Panc1 (cell line): Measurements from ENCODE around the gene TMEM132C.

ENCODE experiments used
- POLR2AphosphoS5 ChIP-seq: IDR thresholded peaks from 2 replicates; pipeline ENCODE4 v1.6.1; 2012; ENCODE audit warnings: mild to moderate bottlenecking, low read depth, low read length, moderate library complexity
- TCF7L2 ChIP-seq: IDR thresholded peaks from 2 replicates; pipeline ENCODE4 v1.6.1; 2011; ENCODE audit warnings: mild to moderate bottlenecking, low read depth, low read length, inconsistent platforms
- TF ChIP-seq, protein P1 (sequence below): fragments of 450-650 bp; IDR thresholded peaks from 2 replicates; pipeline ENCODE4 v1.5.1; 2017; ENCODE audit warnings: mild to moderate bottlenecking

DNA sequence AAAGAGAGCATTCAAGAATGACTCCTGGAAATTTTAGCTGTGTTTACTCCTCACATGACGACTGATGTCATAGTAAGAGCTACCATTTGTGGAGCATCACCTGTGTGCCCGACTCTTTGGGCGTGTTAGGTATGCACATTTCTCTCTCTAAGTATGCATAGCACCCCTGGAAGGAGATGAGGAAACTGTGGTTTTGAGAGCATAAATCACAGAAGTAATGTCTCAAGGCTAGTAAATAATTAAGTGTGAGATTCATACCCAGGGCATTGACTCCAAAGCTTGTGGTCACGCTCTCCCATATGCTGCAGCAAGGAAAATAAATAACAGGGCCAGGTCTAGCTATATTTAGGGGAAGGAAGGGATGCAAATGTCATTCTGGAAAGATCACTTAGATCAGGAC is 340.7 kb downstream of the TMEM132C start:
- TF ChIP-seq POLR2AphosphoS5 (no peak), TCF7L2 (no peak)
- TF ChIP-seq, protein P1, sequence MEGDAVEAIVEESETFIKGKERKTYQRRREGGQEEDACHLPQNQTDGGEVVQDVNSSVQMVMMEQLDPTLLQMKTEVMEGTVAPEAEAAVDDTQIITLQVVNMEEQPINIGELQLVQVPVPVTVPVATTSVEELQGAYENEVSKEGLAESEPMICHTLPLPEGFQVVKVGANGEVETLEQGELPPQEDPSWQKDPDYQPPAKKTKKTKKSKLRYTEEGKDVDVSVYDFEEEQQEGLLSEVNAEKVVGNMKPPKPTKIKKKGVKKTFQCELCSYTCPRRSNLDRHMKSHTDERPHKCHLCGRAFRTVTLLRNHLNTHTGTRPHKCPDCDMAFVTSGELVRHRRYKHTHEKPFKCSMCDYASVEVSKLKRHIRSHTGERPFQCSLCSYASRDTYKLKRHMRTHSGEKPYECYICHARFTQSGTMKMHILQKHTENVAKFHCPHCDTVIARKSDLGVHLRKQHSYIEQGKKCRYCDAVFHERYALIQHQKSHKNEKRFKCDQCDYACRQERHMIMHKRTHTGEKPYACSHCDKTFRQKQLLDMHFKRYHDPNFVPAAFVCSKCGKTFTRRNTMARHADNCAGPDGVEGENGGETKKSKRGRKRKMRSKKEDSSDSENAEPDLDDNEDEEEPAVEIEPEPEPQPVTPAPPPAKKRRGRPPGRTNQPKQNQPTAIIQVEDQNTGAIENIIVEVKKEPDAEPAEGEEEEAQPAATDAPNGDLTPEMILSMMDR: no peak
